ENCODE measurements around the gene CD209.

DNA sequence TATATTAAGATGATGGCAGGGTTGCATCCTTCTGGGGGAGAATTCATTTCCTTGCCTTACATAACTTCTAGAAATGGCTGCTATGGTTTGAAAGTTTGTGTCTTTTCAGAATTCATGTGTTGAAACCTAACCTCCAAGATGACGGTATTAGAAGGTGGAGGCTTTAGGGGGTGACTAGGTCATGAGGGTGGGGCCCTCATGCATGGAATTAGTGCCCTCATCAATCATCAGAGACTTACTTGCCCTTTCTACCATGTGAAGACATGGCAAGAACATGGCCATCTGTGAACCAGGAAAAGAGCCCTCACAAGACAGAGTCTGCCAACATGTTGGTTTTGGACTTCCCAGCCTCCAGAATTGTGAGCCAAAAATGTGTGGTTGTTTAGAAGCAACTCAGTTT is 30.6 kb downstream of the CD209 start:
- TF ChIP-seq HDAC6 (IDR thresholded peaks at IDR 0.05; ENCODE audit: low read depth, low read length) (no peak), RBM39 (optimal IDR thresholded peaks at IDR 0.05; ENCODE audit: low read depth, low read length) (no peak)
- TF ChIP-seq, protein P1, sequence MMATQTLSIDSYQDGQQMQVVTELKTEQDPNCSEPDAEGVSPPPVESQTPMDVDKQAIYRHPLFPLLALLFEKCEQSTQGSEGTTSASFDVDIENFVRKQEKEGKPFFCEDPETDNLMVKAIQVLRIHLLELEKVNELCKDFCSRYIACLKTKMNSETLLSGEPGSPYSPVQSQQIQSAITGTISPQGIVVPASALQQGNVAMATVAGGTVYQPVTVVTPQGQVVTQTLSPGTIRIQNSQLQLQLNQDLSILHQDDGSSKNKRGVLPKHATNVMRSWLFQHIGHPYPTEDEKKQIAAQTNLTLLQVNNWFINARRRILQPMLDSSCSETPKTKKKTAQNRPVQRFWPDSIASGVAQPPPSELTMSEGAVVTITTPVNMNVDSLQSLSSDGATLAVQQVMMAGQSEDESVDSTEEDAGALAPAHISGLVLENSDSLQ (IDR thresholded peaks at IDR 0.05): no peak
- TF ChIP-seq, protein P2, sequence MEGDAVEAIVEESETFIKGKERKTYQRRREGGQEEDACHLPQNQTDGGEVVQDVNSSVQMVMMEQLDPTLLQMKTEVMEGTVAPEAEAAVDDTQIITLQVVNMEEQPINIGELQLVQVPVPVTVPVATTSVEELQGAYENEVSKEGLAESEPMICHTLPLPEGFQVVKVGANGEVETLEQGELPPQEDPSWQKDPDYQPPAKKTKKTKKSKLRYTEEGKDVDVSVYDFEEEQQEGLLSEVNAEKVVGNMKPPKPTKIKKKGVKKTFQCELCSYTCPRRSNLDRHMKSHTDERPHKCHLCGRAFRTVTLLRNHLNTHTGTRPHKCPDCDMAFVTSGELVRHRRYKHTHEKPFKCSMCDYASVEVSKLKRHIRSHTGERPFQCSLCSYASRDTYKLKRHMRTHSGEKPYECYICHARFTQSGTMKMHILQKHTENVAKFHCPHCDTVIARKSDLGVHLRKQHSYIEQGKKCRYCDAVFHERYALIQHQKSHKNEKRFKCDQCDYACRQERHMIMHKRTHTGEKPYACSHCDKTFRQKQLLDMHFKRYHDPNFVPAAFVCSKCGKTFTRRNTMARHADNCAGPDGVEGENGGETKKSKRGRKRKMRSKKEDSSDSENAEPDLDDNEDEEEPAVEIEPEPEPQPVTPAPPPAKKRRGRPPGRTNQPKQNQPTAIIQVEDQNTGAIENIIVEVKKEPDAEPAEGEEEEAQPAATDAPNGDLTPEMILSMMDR (IDR thresholded peaks at IDR 0.05 in 2 of 3, conservative IDR thresholded peaks at IDR 0.05 in 1 of 3; ENCODE audit: insufficient read depth in 2 of 3, low read depth in 1 of 3, low read length in 3 of 3): no peak
- TF ChIP-seq, protein P3, sequence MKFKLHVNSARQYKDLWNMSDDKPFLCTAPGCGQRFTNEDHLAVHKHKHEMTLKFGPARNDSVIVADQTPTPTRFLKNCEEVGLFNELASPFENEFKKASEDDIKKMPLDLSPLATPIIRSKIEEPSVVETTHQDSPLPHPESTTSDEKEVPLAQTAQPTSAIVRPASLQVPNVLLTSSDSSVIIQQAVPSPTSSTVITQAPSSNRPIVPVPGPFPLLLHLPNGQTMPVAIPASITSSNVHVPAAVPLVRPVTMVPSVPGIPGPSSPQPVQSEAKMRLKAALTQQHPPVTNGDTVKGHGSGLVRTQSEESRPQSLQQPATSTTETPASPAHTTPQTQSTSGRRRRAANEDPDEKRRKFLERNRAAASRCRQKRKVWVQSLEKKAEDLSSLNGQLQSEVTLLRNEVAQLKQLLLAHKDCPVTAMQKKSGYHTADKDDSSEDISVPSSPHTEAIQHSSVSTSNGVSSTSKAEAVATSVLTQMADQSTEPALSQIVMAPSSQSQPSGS (CRISPR knock-in tag; IDR thresholded peaks at IDR 0.05): no peak

Measured in K562 (cell line).